WTC11 (cell line): Measurements from ENCODE around the gene POMT2.

Experiments
- CREM ChIP-seq: sonication (generic); formaldehyde crosslinking; IDR thresholded peaks from 2 replicates; pipeline ENCODE4 v1.8.1; 2022; ENCODE audit warnings: mild to moderate bottlenecking, missing genetic modification reagents, moderate library complexity
- ETV6 ChIP-seq: sonication (generic); formaldehyde crosslinking; IDR thresholded peaks from 2 replicates; pipeline ENCODE4 v1.8.1; 2022; ENCODE audit warnings: mild to moderate bottlenecking, missing genetic modification reagents
- JAZF1 ChIP-seq: fragments of 250-450 bp; sonication (Bioruptor Pico); IDR thresholded peaks from 2 replicates; pipeline ENCODE4 v1.9.0; 2021; ENCODE audit warnings: moderate library complexity, mild to moderate bottlenecking, inconsistent platforms
- JUN ChIP-seq: sonication (generic); formaldehyde crosslinking; IDR thresholded peaks from 2 replicates; pipeline ENCODE4 v1.8.0; 2023; ENCODE audit warnings: mild to moderate bottlenecking, missing genetic modification reagents
- NR2C2 ChIP-seq: sonication (generic); formaldehyde crosslinking; IDR thresholded peaks from 2 replicates; pipeline ENCODE4 v1.8.0; 2022; ENCODE audit warnings: mild to moderate bottlenecking, missing genetic modification reagents
- NR3C1 ChIP-seq: sonication (generic); formaldehyde crosslinking; conservative IDR thresholded peaks from 2 replicates; pipeline ENCODE4 v1.8.1; 2023; ENCODE audit warnings: low read depth, mild to moderate bottlenecking, missing genetic modification reagents
- SMAD3 ChIP-seq: sonication (generic); formaldehyde crosslinking; IDR thresholded peaks from 2 replicates; pipeline ENCODE4 v1.8.0; 2022; ENCODE audit warnings: missing genetic modification reagents, mild to moderate bottlenecking, borderline replicate concordance
- TF ChIP-seq, protein P1 (sequence below): fragments of 200-600 bp; IDR thresholded peaks from 2 replicates; pipeline ENCODE4 v1.8.0; 2022; ENCODE audit warnings: antibody characterized with exemption
- TF ChIP-seq, protein P2 (sequence below): sonication (generic); formaldehyde crosslinking; IDR thresholded peaks from 2 replicates; pipeline ENCODE4 v1.8.0; 2022; ENCODE audit warnings: missing genetic modification reagents
- TF ChIP-seq, protein P3 (sequence below): sonication (generic); formaldehyde crosslinking; IDR thresholded peaks from 2 replicates; pipeline ENCODE4 v1.8.0; 2022; ENCODE audit warnings: mild to moderate bottlenecking, missing genetic modification reagents
- TF ChIP-seq, protein P4 (sequence below): sonication (generic); formaldehyde crosslinking; IDR thresholded peaks from 2 replicates; pipeline ENCODE4 v1.8.0; 2022; ENCODE audit warnings: mild to moderate bottlenecking, missing genetic modification reagents
- TF ChIP-seq, protein P5 (sequence below): sonication (generic); formaldehyde crosslinking; conservative IDR thresholded peaks from 2 replicates; pipeline ENCODE4 v1.8.1; 2022; ENCODE audit warnings: mild to moderate bottlenecking, missing genetic modification reagents
- TF ChIP-seq, protein P6 (sequence below): fragments of 250-450 bp; sonication (Bioruptor Pico); IDR thresholded peaks from 2 replicates; pipeline ENCODE4 v2.1.2; 2022; ENCODE audit warnings: mild to moderate bottlenecking, moderate library complexity

DNA sequence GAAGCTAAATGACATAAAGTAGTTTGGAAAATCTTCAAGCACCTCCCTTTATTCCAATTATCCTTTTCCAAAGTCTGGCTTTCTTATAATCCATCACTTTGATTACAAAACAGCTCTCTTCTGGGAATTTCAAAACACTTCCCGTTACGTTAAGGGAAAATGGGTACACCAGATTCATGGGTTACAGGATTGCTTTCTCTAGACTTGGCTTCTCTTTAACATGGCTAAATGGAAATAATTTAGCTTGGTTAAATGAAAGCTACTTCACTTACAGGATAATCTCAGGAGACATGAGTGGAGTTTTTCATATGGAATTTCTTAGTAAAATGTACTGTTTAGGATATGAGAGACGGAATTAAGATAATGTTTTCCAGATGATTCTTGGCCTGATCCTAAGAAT is 14.9 kb upstream of the POMT2 start:
- TF ChIP-seq, protein P1, sequence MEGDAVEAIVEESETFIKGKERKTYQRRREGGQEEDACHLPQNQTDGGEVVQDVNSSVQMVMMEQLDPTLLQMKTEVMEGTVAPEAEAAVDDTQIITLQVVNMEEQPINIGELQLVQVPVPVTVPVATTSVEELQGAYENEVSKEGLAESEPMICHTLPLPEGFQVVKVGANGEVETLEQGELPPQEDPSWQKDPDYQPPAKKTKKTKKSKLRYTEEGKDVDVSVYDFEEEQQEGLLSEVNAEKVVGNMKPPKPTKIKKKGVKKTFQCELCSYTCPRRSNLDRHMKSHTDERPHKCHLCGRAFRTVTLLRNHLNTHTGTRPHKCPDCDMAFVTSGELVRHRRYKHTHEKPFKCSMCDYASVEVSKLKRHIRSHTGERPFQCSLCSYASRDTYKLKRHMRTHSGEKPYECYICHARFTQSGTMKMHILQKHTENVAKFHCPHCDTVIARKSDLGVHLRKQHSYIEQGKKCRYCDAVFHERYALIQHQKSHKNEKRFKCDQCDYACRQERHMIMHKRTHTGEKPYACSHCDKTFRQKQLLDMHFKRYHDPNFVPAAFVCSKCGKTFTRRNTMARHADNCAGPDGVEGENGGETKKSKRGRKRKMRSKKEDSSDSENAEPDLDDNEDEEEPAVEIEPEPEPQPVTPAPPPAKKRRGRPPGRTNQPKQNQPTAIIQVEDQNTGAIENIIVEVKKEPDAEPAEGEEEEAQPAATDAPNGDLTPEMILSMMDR, result no peak
- TF ChIP-seq, protein P2, sequence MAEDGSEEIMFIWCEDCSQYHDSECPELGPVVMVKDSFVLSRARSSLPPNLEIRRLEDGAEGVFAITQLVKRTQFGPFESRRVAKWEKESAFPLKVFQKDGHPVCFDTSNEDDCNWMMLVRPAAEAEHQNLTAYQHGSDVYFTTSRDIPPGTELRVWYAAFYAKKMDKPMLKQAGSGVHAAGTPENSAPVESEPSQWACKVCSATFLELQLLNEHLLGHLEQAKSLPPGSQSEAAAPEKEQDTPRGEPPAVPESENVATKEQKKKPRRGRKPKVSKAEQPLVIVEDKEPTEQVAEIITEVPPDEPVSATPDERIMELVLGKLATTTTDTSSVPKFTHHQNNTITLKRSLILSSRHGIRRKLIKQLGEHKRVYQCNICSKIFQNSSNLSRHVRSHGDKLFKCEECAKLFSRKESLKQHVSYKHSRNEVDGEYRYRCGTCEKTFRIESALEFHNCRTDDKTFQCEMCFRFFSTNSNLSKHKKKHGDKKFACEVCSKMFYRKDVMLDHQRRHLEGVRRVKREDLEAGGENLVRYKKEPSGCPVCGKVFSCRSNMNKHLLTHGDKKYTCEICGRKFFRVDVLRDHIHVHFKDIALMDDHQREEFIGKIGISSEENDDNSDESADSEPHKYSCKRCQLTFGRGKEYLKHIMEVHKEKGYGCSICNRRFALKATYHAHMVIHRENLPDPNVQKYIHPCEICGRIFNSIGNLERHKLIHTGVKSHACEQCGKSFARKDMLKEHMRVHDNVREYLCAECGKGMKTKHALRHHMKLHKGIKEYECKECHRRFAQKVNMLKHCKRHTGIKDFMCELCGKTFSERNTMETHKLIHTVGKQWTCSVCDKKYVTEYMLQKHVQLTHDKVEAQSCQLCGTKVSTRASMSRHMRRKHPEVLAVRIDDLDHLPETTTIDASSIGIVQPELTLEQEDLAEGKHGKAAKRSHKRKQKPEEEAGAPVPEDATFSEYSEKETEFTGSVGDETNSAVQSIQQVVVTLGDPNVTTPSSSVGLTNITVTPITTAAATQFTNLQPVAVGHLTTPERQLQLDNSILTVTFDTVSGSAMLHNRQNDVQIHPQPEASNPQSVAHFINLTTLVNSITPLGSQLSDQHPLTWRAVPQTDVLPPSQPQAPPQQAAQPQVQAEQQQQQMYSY, result no peak
- TF ChIP-seq, protein P3, sequence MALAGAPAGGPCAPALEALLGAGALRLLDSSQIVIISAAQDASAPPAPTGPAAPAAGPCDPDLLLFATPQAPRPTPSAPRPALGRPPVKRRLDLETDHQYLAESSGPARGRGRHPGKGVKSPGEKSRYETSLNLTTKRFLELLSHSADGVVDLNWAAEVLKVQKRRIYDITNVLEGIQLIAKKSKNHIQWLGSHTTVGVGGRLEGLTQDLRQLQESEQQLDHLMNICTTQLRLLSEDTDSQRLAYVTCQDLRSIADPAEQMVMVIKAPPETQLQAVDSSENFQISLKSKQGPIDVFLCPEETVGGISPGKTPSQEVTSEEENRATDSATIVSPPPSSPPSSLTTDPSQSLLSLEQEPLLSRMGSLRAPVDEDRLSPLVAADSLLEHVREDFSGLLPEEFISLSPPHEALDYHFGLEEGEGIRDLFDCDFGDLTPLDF, result no peak
- TF ChIP-seq SMAD3 (CRISPR knock-in tag) (no peak), CREM (CRISPR knock-in tag) (no peak), JAZF1 (CRISPR knock-in tag) (no peak), NR2C2 (CRISPR knock-in tag) (no peak), NR3C1 (no peak), JUN (CRISPR knock-in tag) (no peak), ETV6 (CRISPR knock-in tag) (no peak)
- TF ChIP-seq, protein P4, sequence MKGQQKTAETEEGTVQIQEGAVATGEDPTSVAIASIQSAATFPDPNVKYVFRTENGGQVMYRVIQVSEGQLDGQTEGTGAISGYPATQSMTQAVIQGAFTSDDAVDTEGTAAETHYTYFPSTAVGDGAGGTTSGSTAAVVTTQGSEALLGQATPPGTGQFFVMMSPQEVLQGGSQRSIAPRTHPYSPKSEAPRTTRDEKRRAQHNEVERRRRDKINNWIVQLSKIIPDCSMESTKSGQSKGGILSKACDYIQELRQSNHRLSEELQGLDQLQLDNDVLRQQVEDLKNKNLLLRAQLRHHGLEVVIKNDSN (CRISPR knock-in tag), result no peak
- TF ChIP-seq, protein P5, sequence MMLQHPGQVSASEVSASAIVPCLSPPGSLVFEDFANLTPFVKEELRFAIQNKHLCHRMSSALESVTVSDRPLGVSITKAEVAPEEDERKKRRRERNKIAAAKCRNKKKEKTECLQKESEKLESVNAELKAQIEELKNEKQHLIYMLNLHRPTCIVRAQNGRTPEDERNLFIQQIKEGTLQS (CRISPR knock-in tag), result no peak
- TF ChIP-seq, protein P6, sequence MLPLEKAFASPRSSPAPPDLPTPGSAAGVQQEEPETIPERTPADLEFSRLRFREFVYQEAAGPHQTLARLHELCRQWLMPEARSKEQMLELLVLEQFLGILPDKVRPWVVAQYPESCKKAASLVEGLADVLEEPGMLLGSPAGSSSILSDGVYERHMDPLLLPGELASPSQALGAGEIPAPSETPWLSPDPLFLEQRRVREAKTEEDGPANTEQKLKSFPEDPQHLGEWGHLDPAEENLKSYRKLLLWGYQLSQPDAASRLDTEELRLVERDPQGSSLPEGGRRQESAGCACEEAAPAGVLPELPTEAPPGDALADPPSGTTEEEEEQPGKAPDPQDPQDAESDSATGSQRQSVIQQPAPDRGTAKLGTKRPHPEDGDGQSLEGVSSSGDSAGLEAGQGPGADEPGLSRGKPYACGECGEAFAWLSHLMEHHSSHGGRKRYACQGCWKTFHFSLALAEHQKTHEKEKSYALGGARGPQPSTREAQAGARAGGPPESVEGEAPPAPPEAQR (CRISPR knock-in tag), result no peak
